ENCODE measurements around the gene TRAF5.
"Not testable (repeated sequence)": the region's sequence is repeated elsewhere in the genome, so short reads cannot be mapped to it uniquely, and the experiment has no call there.

The TRAF5 gene

GRCh38 chr1:211379446-211379845 is 52.8 kb downstream of the TRAF5 start:
- DNase-seq: no peak

GRCh38 chr1:211381481-211382181 is 55.0 kb downstream of the TRAF5 start:
- DNase-seq: no peak

GRCh38 chr1:211382182-211382713 is 55.6 kb downstream of the TRAF5 start:
- DNase-seq: no peak

- peak; percentile 58 for DNase-seq
Observed at GRCh38 chr1:211382714-211383480, 56.3 kb downstream of the TRAF5 start.

- no peak for DNase-seq
Observed at GRCh38 chr1:211384524-211384923, 57.9 kb downstream of the TRAF5 start.

GRCh38 chr1:211386921-211387320 is 60.3 kb downstream of the TRAF5 start:
- no peak for DNase-seq

- DNase-seq: not testable (repeated sequence)
Observed at GRCh38 chr1:211390829-211391228, 64.2 kb downstream of the TRAF5 start.

GRCh38 chr1:211393203-211393602 is 66.6 kb downstream of the TRAF5 start:
- DNase-seq: no peak

GRCh38 chr1:211398266-211398930 is 71.8 kb downstream of the TRAF5 start:
- not testable (repeated sequence) for DNase-seq

- DNase-seq: not testable (repeated sequence)
Observed at GRCh38 chr1:211399851-211400393, 73.3 kb downstream of the TRAF5 start.

GRCh38 chr1:211401751-211402150 is 75.1 kb downstream of the TRAF5 start:
- DNase-seq: not testable (repeated sequence)

GRCh38 chr1:211406086-211406485 is 79.5 kb downstream of the TRAF5 start:
- DNase-seq: not testable (repeated sequence)

- not testable (repeated sequence) for DNase-seq
Observed at GRCh38 chr1:211407749-211408148, 81.1 kb downstream of the TRAF5 start.

- no peak for DNase-seq
Observed at GRCh38 chr1:211411639-211412038, 85.0 kb downstream of the TRAF5 start.

- DNase-seq: no peak
Observed at GRCh38 chr1:211415700-211416099, 89.1 kb downstream of the TRAF5 start.

GRCh38 chr1:211416246-211416627 is 89.6 kb downstream of the TRAF5 start:
- DNase-seq: peak; percentile 4

GRCh38 chr1:211416628-211417323 is 90.1 kb downstream of the TRAF5 start:
- DNase-seq: peak; percentile 10

GRCh38 chr1:211420389-211420788 is 93.8 kb downstream of the TRAF5 start:
- DNase-seq: no peak

GRCh38 chr1:211420845-211421454 is 94.3 kb downstream of the TRAF5 start:
- DNase-seq: no peak

- no peak for DNase-seq
Observed at GRCh38 chr1:211424018-211424417, 97.4 kb downstream of the TRAF5 start.

Data from effector CD4-positive, alpha-beta T cell (primary cell).